ENCODE data around the gene EHD1. TPM values are rescaled to one million over a fixed set of nuclear protein-coding genes. Genes with fewer than 3 reads are reported as not detected.

The EHD1 gene
- total RNA-seq, 1 experiment from 2014 or later, result 110 TPM

DNA sequence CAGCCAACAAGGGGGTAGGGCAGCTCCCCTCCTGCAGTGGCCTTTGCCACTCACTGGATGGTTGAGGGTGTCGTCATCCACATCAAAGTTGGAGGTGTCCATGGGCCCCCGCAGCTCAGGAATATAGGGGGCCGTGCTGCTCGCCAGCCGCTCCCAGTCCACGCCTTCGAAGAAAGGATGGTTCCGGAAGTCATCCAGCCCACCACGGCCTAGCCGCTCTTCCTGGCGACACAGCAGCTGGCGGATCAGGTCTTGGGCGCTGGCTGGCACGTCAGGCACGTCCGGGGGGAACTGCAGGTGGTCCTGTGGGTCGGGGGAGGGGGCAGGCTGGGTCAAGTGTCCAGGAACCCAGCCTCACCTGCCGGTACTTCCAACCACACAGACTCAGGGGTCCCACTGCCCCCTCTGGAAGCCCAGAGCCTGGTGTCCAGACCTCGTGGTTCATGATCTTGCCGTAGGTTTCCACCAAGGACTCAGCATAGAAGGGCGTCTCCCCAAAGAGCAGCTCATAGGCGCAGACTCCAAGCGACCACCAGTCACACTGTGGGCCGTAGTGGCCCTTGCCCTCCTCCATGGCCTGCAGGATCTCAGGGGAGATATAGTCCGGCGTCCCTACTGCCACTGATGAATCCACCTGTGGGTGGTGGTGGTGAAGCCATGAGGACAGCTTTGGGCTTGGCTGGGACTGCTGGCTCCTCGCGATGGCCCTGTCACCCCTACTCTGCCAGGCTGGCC lies 39.7 kb downstream of the EHD1 start:
- Histone ChIP-seq H3K4me3 (no peak overlapping the region), H3K4me1 (replicated peaks; ENCODE audit: insufficient read depth) (peaks cover 44% of the 10 kb centered on the region), H3K36me3 (ENCODE audit: low read depth) (no peaks in the 10 kb centered on the region; the same call in 1 of the 2 replicates), H3K9me3 (ENCODE audit: insufficient read depth, low read depth) (no peaks in the 10 kb centered on the region), H3K79me2 (ENCODE audit: low read depth) (peaks cover 7% of the 10 kb centered on the region), H3K4me2 (no peak overlapping the region), H4K20me1 (ENCODE audit: insufficient read depth) (0 out of 2 replicates have a peak, but pooled peaks cover 3% of the 10 kb centered on the region), H3K9me2 (ENCODE audit: insufficient read depth) (no peaks in the 10 kb centered on the region), H3K27ac (no peak overlapping the region), H3F3A (ENCODE audit: insufficient read depth, low read depth) (peaks cover 29% of the 10 kb centered on the region; the same call in 1 of the 2 replicates), H3K27me3 (ENCODE audit: insufficient read depth, low read depth) (no peaks in the 10 kb centered on the region), H2AFZ (no peak overlapping the region)
- POLR2A ChIA-PET (ENCODE audit: unreplicated experiment), result no interaction called here
- CTCF ChIA-PET, result no interaction called here
- DNase-seq, result no peak
- no TSS peak for BruUV-seq (replicated peaks)
- TF ChIP-seq, protein P1, sequence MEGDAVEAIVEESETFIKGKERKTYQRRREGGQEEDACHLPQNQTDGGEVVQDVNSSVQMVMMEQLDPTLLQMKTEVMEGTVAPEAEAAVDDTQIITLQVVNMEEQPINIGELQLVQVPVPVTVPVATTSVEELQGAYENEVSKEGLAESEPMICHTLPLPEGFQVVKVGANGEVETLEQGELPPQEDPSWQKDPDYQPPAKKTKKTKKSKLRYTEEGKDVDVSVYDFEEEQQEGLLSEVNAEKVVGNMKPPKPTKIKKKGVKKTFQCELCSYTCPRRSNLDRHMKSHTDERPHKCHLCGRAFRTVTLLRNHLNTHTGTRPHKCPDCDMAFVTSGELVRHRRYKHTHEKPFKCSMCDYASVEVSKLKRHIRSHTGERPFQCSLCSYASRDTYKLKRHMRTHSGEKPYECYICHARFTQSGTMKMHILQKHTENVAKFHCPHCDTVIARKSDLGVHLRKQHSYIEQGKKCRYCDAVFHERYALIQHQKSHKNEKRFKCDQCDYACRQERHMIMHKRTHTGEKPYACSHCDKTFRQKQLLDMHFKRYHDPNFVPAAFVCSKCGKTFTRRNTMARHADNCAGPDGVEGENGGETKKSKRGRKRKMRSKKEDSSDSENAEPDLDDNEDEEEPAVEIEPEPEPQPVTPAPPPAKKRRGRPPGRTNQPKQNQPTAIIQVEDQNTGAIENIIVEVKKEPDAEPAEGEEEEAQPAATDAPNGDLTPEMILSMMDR (conservative IDR thresholded peaks at IDR 0.05), result no peak
- no peak for TF ChIP-seq EZH2 (IDR thresholded peaks at IDR 0.05; ENCODE audit: low read depth)
- intact Hi-C loops (cut with micrococcal nuclease; ENCODE audit: unreplicated experiment), result no loop called here

DNA sequence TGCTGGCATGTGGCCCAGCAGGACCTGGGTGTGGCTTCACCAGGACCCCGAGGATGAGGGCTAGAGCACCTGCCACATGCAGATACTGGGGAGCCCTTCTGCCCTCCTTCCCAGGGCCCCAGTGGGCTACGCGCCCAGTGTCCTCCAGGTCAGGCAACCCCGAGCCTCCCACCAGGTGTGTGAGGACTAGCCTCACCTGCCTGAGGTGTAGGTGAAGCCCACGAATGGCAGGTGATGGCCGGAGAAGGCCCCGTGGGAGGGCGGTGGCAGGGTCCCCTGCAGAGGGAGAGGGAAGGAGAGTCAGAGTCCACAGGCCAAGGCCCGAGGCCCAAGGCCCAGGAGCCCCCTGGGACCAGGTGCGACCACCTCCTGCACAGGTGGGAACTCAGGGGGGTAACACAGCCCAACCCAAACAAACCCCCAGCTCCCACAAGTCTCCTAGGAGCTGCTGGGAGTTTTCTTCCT lies 40.5 kb downstream of the EHD1 start:
- peaks cover 6% of the 10 kb centered on the region for H3K36me3 ChIP-seq (ENCODE audit: low read depth)

DNA sequence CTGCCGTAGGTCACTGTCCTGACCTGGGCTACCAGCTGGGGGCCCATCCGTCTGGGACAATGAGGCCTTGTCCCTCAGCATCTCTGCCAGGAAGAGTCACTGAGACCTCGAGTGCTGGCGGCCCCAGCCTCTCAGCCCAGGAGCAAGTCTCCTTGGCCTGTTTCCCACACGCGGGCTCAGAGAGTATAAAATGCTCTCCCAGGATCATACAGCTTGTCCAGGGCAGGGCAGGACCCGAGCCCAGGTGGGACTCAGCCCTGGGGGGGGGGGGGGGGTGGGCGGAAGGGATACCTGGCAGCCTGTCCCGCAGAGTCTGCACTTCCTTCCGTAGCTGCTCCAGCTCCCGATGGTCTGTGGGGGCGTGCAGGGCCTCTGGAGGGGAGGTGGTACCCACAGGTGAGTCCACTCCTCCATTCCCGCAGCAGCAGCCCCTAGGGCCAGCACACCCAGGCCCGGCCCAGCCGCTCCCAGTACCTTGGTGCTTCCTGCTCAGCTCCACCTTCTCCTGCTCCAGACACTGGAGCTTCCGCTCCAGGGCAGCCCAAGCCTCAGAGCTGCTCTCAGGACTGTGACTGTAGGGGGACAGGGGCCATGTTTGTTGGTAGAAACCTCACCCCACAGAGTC lies 41.9 kb downstream of the EHD1 start:
- DNase-seq, result no peak

More for the DNA sequence above, 40.5 kb downstream of the EHD1 start:
- ChIA-PET CTCF (no interaction called here), POLR2A (ENCODE audit: unreplicated experiment) (no interaction called here)
- intact Hi-C loops (cut with micrococcal nuclease; ENCODE audit: unreplicated experiment), result no loop called here
- Histone ChIP-seq H3K79me2 (ENCODE audit: low read depth) (peaks cover 5% of the 10 kb centered on the region; the same call in 1 of the 2 replicates), H3K9me2 (ENCODE audit: insufficient read depth) (no peaks in the 10 kb centered on the region), H3K4me2 (no peak overlapping the region), H3K4me1 (replicated peaks; ENCODE audit: insufficient read depth) (peaks cover 35% of the 10 kb centered on the region), H3K27ac (no peak overlapping the region), H3F3A (ENCODE audit: insufficient read depth, low read depth) (peaks cover 22% of the 10 kb centered on the region; the same call in 1 of the 2 replicates), H4K20me1 (ENCODE audit: insufficient read depth) (0 out of 2 replicates have a peak, but pooled peaks cover 3% of the 10 kb centered on the region), H3K9me3 (ENCODE audit: insufficient read depth, low read depth) (no peaks in the 10 kb centered on the region), H3K27me3 (ENCODE audit: insufficient read depth, low read depth) (no peaks in the 10 kb centered on the region), H3K4me3 (no peak overlapping the region), H2AFZ (no peak overlapping the region)
- TF ChIP-seq EZH2 (IDR thresholded peaks at IDR 0.05; ENCODE audit: low read depth), result no peak
- TF ChIP-seq, protein P1 (conservative IDR thresholded peaks at IDR 0.05), result no peak
- no peak for DNase-seq
- no TSS peak for BruUV-seq (replicated peaks)

More for the DNA sequence above, 41.9 kb downstream of the EHD1 start:
- Histone ChIP-seq H3K4me2 (no peak overlapping the region), H3K27me3 (ENCODE audit: insufficient read depth, low read depth) (no peaks in the 10 kb centered on the region), H4K20me1 (ENCODE audit: insufficient read depth) (0 out of 2 replicates have a peak, but pooled peaks cover 3% of the 10 kb centered on the region), H3K4me3 (no peak overlapping the region), H3K79me2 (ENCODE audit: low read depth) (peaks cover 1% of the 10 kb centered on the region; the same call in 1 of the 2 replicates), H3K36me3 (ENCODE audit: low read depth) (peaks cover 6% of the 10 kb centered on the region), H3K9me2 (ENCODE audit: insufficient read depth) (no peaks in the 10 kb centered on the region), H3F3A (ENCODE audit: insufficient read depth, low read depth) (peaks cover 9% of the 10 kb centered on the region; the same call in 1 of the 2 replicates), H3K27ac (no peak overlapping the region), H2AFZ (no peak overlapping the region), H3K4me1 (replicated peaks; ENCODE audit: insufficient read depth) (peaks cover 22% of the 10 kb centered on the region), H3K9me3 (ENCODE audit: insufficient read depth, low read depth) (no peaks in the 10 kb centered on the region)
- intact Hi-C loops (cut with micrococcal nuclease; ENCODE audit: unreplicated experiment), result no loop called here
- no TSS peak for BruUV-seq (replicated peaks)
- POLR2A ChIA-PET (ENCODE audit: unreplicated experiment), result interaction anchor here (1.2 kb wide), 1 partner anchor 58 kb away, joined by 19 read pairs; no protein-coding TSS in a partner anchor
- CTCF ChIA-PET, result no interaction called here
- TF ChIP-seq EZH2 (IDR thresholded peaks at IDR 0.05; ENCODE audit: low read depth), result no peak
- TF ChIP-seq, protein P1 (conservative IDR thresholded peaks at IDR 0.05), result no peak

Data from PC-9 (cell line).